IgD-negative memory B cell (primary cell): ENCODE measurements around the gene SYNDIG1. TPM values are rescaled to one million over a fixed set of nuclear protein-coding genes. Genes with fewer than 3 reads are reported as not detected.

Source experiments
- H3K27ac Mint-ChIP-seq, 3 donors: one replicate each; pipeline ENCODE4 v1.8.0; 2020 to 2022; ENCODE audit warnings: mild to moderate bottlenecking in 3 of 3, mixed read lengths in 3 of 3, moderate library complexity in 1 of 3
- H3K27me3 Mint-ChIP-seq: one replicate; pipeline ENCODE4 v1.8.0; 2021; ENCODE audit warnings: mixed read lengths
- H3K36me3 Mint-ChIP-seq: one replicate; pipeline ENCODE4 v1.8.0; 2020; ENCODE audit warnings: mild to moderate bottlenecking, mixed read lengths
- H3K4me1 Mint-ChIP-seq, 3 donors: one replicate each; pipeline ENCODE4 v1.8.0; 2020 to 2022; ENCODE audit warnings: mixed read lengths in 3 of 3, mild to moderate bottlenecking in 1 of 3
- H3K4me3 Mint-ChIP-seq, 4 donors: one replicate each; pipeline ENCODE4 v1.8.0; 2020 to 2022; ENCODE audit warnings: mild to moderate bottlenecking in 4 of 4, mixed read lengths in 4 of 4, moderate library complexity in 3 of 4
- H3K9me3 Mint-ChIP-seq, 3 donors: one replicate each; pipeline ENCODE4 v1.8.0; 2020 to 2021; ENCODE audit warnings: mixed read lengths in 3 of 3, mild to moderate bottlenecking in 1 of 3
- polyA plus RNA-seq: library from polyadenylated mRNA; unstranded; fragments of 300-500 nt; fragmentation: Illumina TruSeq; gene quantifications from one replicate; pipeline ENCODE4 v1.2.3, GENCODE V29; 2021

The SYNDIG1 gene
- polyA plus RNA-seq, 1 donor from 2014 or later = not detected

GRCh38 chr20:24560571-24561491, 91.4 kb downstream of the SYNDIG1 start:
- Mint-ChIP-seq H3K27ac (no peak overlapping the region), H3K9me3 (peaks cover 3 to 8% (median 5%) of the 10 kb centered on the region in 3 donors), H3K4me3 (no peak overlapping the region), H3K4me1 (no peaks in the 10 kb centered on the region), H3K36me3 (no peaks in the 10 kb centered on the region), H3K27me3 (peaks cover 4% of the 10 kb centered on the region)

GRCh38 chr20:24565835-24566351, 96.5 kb downstream of the SYNDIG1 start:
- Mint-ChIP-seq H3K9me3 (peaks cover 0 to 6% (median 2%) of the 10 kb centered on the region in 3 donors), H3K36me3 (no peaks in the 10 kb centered on the region), H3K4me3 (no peak overlapping the region), H3K27me3 (peaks cover 2% of the 10 kb centered on the region), H3K4me1 (no peaks in the 10 kb centered on the region), H3K27ac (no peak overlapping the region)

GRCh38 chr20:24566656-24567055, 97.2 kb downstream of the SYNDIG1 start:
- Mint-ChIP-seq H3K27me3 (peaks cover 2% of the 10 kb centered on the region), H3K4me3 (no peak overlapping the region), H3K9me3 (peaks cover 0 to 6% (median 2%) of the 10 kb centered on the region in 3 donors), H3K36me3 (no peaks in the 10 kb centered on the region), H3K4me1 (peaks cover 0 to 2% (median 2%) of the 10 kb centered on the region in 3 donors), H3K27ac (no peak overlapping the region)

- no peak overlapping the region for H3K27ac Mint-ChIP-seq
- no peaks in the 10 kb centered on the region for H3K36me3 Mint-ChIP-seq
- no peak overlapping the region for H3K4me3 Mint-ChIP-seq
- peaks cover 0 to 4% (median 2%) of the 10 kb centered on the region in 3 donors for H3K9me3 Mint-ChIP-seq
- peaks cover 3 to 6% (median 5%) of the 10 kb centered on the region in 3 donors for H3K4me1 Mint-ChIP-seq
- H3K27me3 Mint-ChIP-seq = peaks cover 2% of the 10 kb centered on the region
Measured at GRCh38 chr20:24567508-24567907, 98.1 kb downstream of the SYNDIG1 start.

- peaks cover 0 to 3% (median 0%) of the 10 kb centered on the region in 3 donors for H3K9me3 Mint-ChIP-seq
- H3K36me3 Mint-ChIP-seq = no peaks in the 10 kb centered on the region
- H3K4me3 Mint-ChIP-seq = no peak overlapping the region
- no peak overlapping the region for H3K27ac Mint-ChIP-seq
- peaks cover 2% of the 10 kb centered on the region for H3K27me3 Mint-ChIP-seq
- peaks cover 3 to 11% (median 7%) of the 10 kb centered on the region in 3 donors for H3K4me1 Mint-ChIP-seq
Measured at GRCh38 chr20:24568842-24569241, 99.4 kb downstream of the SYNDIG1 start.

- H3K9me3 Mint-ChIP-seq = no peaks in the 10 kb centered on the region
- no peak overlapping the region for H3K27ac Mint-ChIP-seq
- no peaks in the 10 kb centered on the region for H3K36me3 Mint-ChIP-seq
- H3K27me3 Mint-ChIP-seq = no peaks in the 10 kb centered on the region
- H3K4me3 Mint-ChIP-seq = no peak overlapping the region
- H3K4me1 Mint-ChIP-seq = peaks cover 3 to 11% (median 7%) of the 10 kb centered on the region in 3 donors
Measured at GRCh38 chr20:24571159-24571558, 101.7 kb downstream of the SYNDIG1 start.

- Mint-ChIP-seq H3K4me1 (peaks cover 3 to 11% (median 7%) of the 10 kb centered on the region in 3 donors), H3K36me3 (no peaks in the 10 kb centered on the region), H3K27me3 (no peaks in the 10 kb centered on the region), H3K4me3 (no peak overlapping the region), H3K27ac (peak overlapping the region in 1 of 3 donors; percentile 64), H3K9me3 (no peaks in the 10 kb centered on the region)
Measured at GRCh38 chr20:24572140-24572539, 102.7 kb downstream of the SYNDIG1 start.

GRCh38 chr20:24572862-24573261, 103.4 kb downstream of the SYNDIG1 start:
- H3K9me3 Mint-ChIP-seq = no peaks in the 10 kb centered on the region
- no peaks in the 10 kb centered on the region for H3K27me3 Mint-ChIP-seq
- no peaks in the 10 kb centered on the region for H3K36me3 Mint-ChIP-seq
- peaks cover 3 to 11% (median 7%) of the 10 kb centered on the region in 3 donors for H3K4me1 Mint-ChIP-seq
- H3K4me3 Mint-ChIP-seq = no peak overlapping the region
- no peak overlapping the region for H3K27ac Mint-ChIP-seq

- no peaks in the 10 kb centered on the region for H3K27me3 Mint-ChIP-seq
- no peaks in the 10 kb centered on the region for H3K9me3 Mint-ChIP-seq
- H3K36me3 Mint-ChIP-seq = no peaks in the 10 kb centered on the region
- no peak overlapping the region for H3K4me3 Mint-ChIP-seq
- H3K4me1 Mint-ChIP-seq = peaks cover 3 to 11% (median 7%) of the 10 kb centered on the region in 3 donors
- H3K27ac Mint-ChIP-seq = no peak overlapping the region
Measured at GRCh38 chr20:24573557-24573956, 104.1 kb downstream of the SYNDIG1 start.

GRCh38 chr20:24574307-24574706, 104.9 kb downstream of the SYNDIG1 start:
- Mint-ChIP-seq H3K4me3 (no peak overlapping the region), H3K9me3 (no peaks in the 10 kb centered on the region), H3K27ac (no peak overlapping the region)

GRCh38 chr20:24574797-24575196, 105.4 kb downstream of the SYNDIG1 start:
- H3K4me1 Mint-ChIP-seq = peaks cover 3 to 11% (median 7%) of the 10 kb centered on the region in 3 donors
- no peak overlapping the region for H3K4me3 Mint-ChIP-seq
- no peaks in the 10 kb centered on the region for H3K9me3 Mint-ChIP-seq
- no peak overlapping the region for H3K27ac Mint-ChIP-seq
- H3K27me3 Mint-ChIP-seq = no peaks in the 10 kb centered on the region
- no peaks in the 10 kb centered on the region for H3K36me3 Mint-ChIP-seq

More at GRCh38 chr20:24574307-24574706, 104.9 kb downstream of the SYNDIG1 start:
- H3K27me3 Mint-ChIP-seq = no peaks in the 10 kb centered on the region
- no peaks in the 10 kb centered on the region for H3K36me3 Mint-ChIP-seq
- H3K4me1 Mint-ChIP-seq = peaks cover 3 to 11% (median 7%) of the 10 kb centered on the region in 3 donors

- no peak overlapping the region for H3K4me3 Mint-ChIP-seq
- no peaks in the 10 kb centered on the region for H3K9me3 Mint-ChIP-seq
- H3K27ac Mint-ChIP-seq = no peak overlapping the region
- no peaks in the 10 kb centered on the region for H3K27me3 Mint-ChIP-seq
- peaks cover 3 to 11% (median 7%) of the 10 kb centered on the region in 3 donors for H3K4me1 Mint-ChIP-seq
- H3K36me3 Mint-ChIP-seq = no peaks in the 10 kb centered on the region
Measured at GRCh38 chr20:24575811-24576210, 106.4 kb downstream of the SYNDIG1 start.

- H3K36me3 Mint-ChIP-seq = no peaks in the 10 kb centered on the region
- H3K4me3 Mint-ChIP-seq = no peak overlapping the region
- H3K9me3 Mint-ChIP-seq = no peaks in the 10 kb centered on the region
- H3K4me1 Mint-ChIP-seq = peaks cover 3 to 11% (median 7%) of the 10 kb centered on the region in 3 donors
- H3K27me3 Mint-ChIP-seq = no peaks in the 10 kb centered on the region
- no peak overlapping the region for H3K27ac Mint-ChIP-seq
Measured at GRCh38 chr20:24576447-24576846, 107.0 kb downstream of the SYNDIG1 start.

- no peaks in the 10 kb centered on the region for H3K9me3 Mint-ChIP-seq
- H3K36me3 Mint-ChIP-seq = no peaks in the 10 kb centered on the region
- H3K4me1 Mint-ChIP-seq = peaks cover 0 to 5% (median 2%) of the 10 kb centered on the region in 3 donors
- H3K4me3 Mint-ChIP-seq = no peak overlapping the region
- no peak overlapping the region for H3K27ac Mint-ChIP-seq
- H3K27me3 Mint-ChIP-seq = no peaks in the 10 kb centered on the region
Measured at GRCh38 chr20:24577271-24577909, 108.0 kb downstream of the SYNDIG1 start.
